DND-41 (cell line): ENCODE results near the gene ACADS.

Source experiments
- CTCF ChIP-seq: IDR thresholded peaks from 2 replicates; pipeline ENCODE4 v1.5.1; 2012; ENCODE audit warnings: borderline replicate concordance, low read length, moderate library complexity, mild to moderate bottlenecking; ENCODE audit not compliant: poor library complexity, severe bottlenecking; ENCODE audit errors: extremely low read depth
- EZH2 ChIP-seq: IDR thresholded peaks from 3 replicates; pipeline ENCODE4 v1.6.1; 2012; ENCODE audit warnings: borderline replicate concordance, low read depth, mild to moderate bottlenecking, moderate library complexity, low read length, inconsistent platforms; ENCODE audit not compliant: severe bottlenecking

- TF ChIP-seq EZH2 (no peak), CTCF (no peak)
Measured at GRCh38 chr12:120677765-120678473, 47.7 kb upstream of the ACADS start.
